ENCODE results near the gene EFNA5.

DNA sequence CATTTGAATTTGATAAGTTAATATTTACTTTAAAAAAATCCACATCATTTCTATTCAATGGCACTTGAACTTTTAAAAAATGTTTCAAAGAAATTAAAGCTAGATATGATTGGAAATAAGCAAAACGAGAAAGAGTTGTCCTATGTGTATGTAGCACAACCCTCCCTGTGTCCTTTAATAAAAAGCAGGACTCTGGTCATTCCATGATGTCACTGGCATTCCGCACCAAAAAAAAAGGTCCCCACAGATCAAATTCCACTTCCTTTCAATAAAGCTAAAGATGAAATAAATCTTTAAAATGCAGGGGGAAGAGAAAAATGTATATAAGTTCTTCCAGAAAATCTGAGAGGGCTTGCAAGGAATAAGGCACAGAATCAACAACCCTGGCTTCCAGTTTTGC lies 103.8 kb downstream of the EFNA5 start:
- TF ChIP-seq CTCF (IDR thresholded peaks at IDR 0.05) (no peak), POLR2A (IDR thresholded peaks at IDR 0.05) (no peak)

All from uterus (tissue), 2 donors.